HEK293 (cell line): ENCODE results near the gene SVOP.
A peak's percentile ranks its signal among the peaks of the same experiment; 100 is the strongest.

ENCODE experiments used
- CTCF ChIA-PET: fragments of 350-600 bp; formaldehyde crosslinking; extraction: SDS; loops from one replicate; lab custom pipeline; 2021; ENCODE audit warnings: antibody characterized with exemption; lab: Yijun Ruan, JAX
- POLR2A ChIA-PET: fragments of 300-600 bp; formaldehyde crosslinking; extraction: SDS; loops from one replicate; lab custom pipeline; 2020; ENCODE audit warnings: antibody characterized with exemption, inconsistent platforms; lab: Yijun Ruan, JAX
- H3K27ac ChIP-seq: fragments of 200-500 bp; sonication (Bioruptor generic); 2 replicates; pipeline ENCODE4 v1.5.1; 2014; ENCODE audit warnings: low read depth, low read length, control low read depth, inconsistent platforms; ENCODE audit errors: extremely low read depth
- H3K36me3 ChIP-seq, 2 experiments: fragments of 200-500 bp in 1 of 2; sonication (Bioruptor generic) in 1 of 2; 1 replicate in 1 of 2; 2 replicates in 1 of 2; pipeline ENCODE4 v1.5.1; 2014 to 2017; ENCODE audit warnings: inconsistent platforms in 2 of 2, low read length in 2 of 2; ENCODE audit not compliant: control insufficient read depth in 2 of 2, insufficient read depth in 1 of 2
- H3K4me1 ChIP-seq: fragments of 200-500 bp; sonication (Bioruptor generic); 2 replicates; pipeline ENCODE4 v1.5.1; 2014; ENCODE audit warnings: mild to moderate bottlenecking, low read length, inconsistent platforms; ENCODE audit not compliant: control insufficient read depth, insufficient read depth
- H3K4me3 ChIP-seq: 2 replicates; pipeline ENCODE4 v1.5.1; 2011; ENCODE audit warnings: low read depth, mild to moderate bottlenecking, control low read depth, low read length, moderate library complexity
- H3K9me3 ChIP-seq: fragments of 200-500 bp; sonication (Bioruptor generic); 2 replicates; pipeline ENCODE4 v1.5.1; 2014; ENCODE audit warnings: low read depth, low read length, inconsistent platforms; ENCODE audit not compliant: control insufficient read depth, insufficient read depth
- EGR2 ChIP-seq: fragments of 450-650 bp; formaldehyde crosslinking; IDR thresholded peaks from 2 replicates; pipeline ENCODE4 v1.5.1; 2016; ENCODE audit warnings: low read depth, missing biosample characterization, missing genetic modification characterization
- GLIS1 ChIP-seq: fragments of 450-650 bp; formaldehyde crosslinking; IDR thresholded peaks from 2 replicates; pipeline ENCODE4 v1.5.1; 2016; ENCODE audit warnings: missing biosample characterization, missing genetic modification characterization
- KLF1 ChIP-seq: fragments of 450-650 bp; formaldehyde crosslinking; IDR thresholded peaks from 2 replicates; pipeline ENCODE4 v1.5.1; 2016; ENCODE audit warnings: missing biosample characterization, missing genetic modification characterization
- PRDM2 ChIP-seq: fragments of 450-650 bp; formaldehyde crosslinking; IDR thresholded peaks from 2 replicates; pipeline ENCODE4 v1.5.1; 2016; ENCODE audit warnings: missing biosample characterization, missing genetic modification characterization, borderline replicate concordance
- RBAK ChIP-seq: fragments of 450-650 bp; formaldehyde crosslinking; IDR thresholded peaks from 2 replicates; pipeline ENCODE4 v1.5.1; 2016; ENCODE audit warnings: missing biosample characterization, missing genetic modification characterization
- SCRT2 ChIP-seq: fragments of 450-650 bp; formaldehyde crosslinking; IDR thresholded peaks from 2 replicates; pipeline ENCODE4 v1.5.1; 2016; ENCODE audit warnings: missing biosample characterization, missing genetic modification characterization
- ZNF138 ChIP-seq: fragments of 450-650 bp; formaldehyde crosslinking; IDR thresholded peaks from 2 replicates; pipeline ENCODE4 v1.5.1; 2016; ENCODE audit warnings: missing biosample characterization, missing genetic modification characterization, borderline replicate concordance
- ZNF2 ChIP-seq: fragments of 450-650 bp; formaldehyde crosslinking; IDR thresholded peaks from 2 replicates; pipeline ENCODE4 v1.5.1; 2016; ENCODE audit warnings: missing biosample characterization, missing genetic modification characterization
- ZNF274 ChIP-seq, 2 experiments: fragments of 200-500 bp in 1 of 2; fragments of 450-650 bp in 1 of 2; sonication (Bioruptor generic) in 1 of 2; formaldehyde crosslinking in 1 of 2; IDR thresholded peaks; 2 replicates each; pipeline versions ENCODE4 v1.5.1 to v1.6.1; 2014 to 2016; ENCODE audit warnings: borderline replicate concordance in 1 of 2, inconsistent platforms in 1 of 2, low read length in 1 of 2, missing biosample characterization in 1 of 2, missing genetic modification characterization in 1 of 2
- ZNF362 ChIP-seq: fragments of 450-650 bp; formaldehyde crosslinking; IDR thresholded peaks from 2 replicates; pipeline ENCODE4 v1.5.1; 2016; ENCODE audit warnings: missing biosample characterization, missing genetic modification characterization
- ZNF423 ChIP-seq: fragments of 450-650 bp; formaldehyde crosslinking; IDR thresholded peaks from 2 replicates; pipeline ENCODE4 v1.5.1; 2016; ENCODE audit warnings: missing biosample characterization, missing genetic modification characterization
- ZNF473 ChIP-seq: fragments of 450-650 bp; formaldehyde crosslinking; IDR thresholded peaks from 2 replicates; pipeline ENCODE4 v1.5.1; 2017; ENCODE audit warnings: missing biosample characterization, missing genetic modification characterization
- ZNF777 ChIP-seq: fragments of 450-650 bp; formaldehyde crosslinking; IDR thresholded peaks from 2 replicates; pipeline ENCODE4 v1.5.1; 2017; ENCODE audit warnings: missing biosample characterization, missing genetic modification characterization, borderline replicate concordance
- ZSCAN30 ChIP-seq: fragments of 450-650 bp; IDR thresholded peaks from 2 replicates; pipeline ENCODE4 v1.5.1; 2018; ENCODE audit warnings: missing biosample characterization, mild to moderate bottlenecking, missing genetic modification characterization, moderate library complexity
- TF ChIP-seq, protein P1 (sequence below): fragments of 450-650 bp; formaldehyde crosslinking; IDR thresholded peaks from 2 replicates; pipeline ENCODE4 v1.5.1; 2017; ENCODE audit warnings: missing biosample characterization, missing genetic modification characterization

Gene SVOP

DNA sequence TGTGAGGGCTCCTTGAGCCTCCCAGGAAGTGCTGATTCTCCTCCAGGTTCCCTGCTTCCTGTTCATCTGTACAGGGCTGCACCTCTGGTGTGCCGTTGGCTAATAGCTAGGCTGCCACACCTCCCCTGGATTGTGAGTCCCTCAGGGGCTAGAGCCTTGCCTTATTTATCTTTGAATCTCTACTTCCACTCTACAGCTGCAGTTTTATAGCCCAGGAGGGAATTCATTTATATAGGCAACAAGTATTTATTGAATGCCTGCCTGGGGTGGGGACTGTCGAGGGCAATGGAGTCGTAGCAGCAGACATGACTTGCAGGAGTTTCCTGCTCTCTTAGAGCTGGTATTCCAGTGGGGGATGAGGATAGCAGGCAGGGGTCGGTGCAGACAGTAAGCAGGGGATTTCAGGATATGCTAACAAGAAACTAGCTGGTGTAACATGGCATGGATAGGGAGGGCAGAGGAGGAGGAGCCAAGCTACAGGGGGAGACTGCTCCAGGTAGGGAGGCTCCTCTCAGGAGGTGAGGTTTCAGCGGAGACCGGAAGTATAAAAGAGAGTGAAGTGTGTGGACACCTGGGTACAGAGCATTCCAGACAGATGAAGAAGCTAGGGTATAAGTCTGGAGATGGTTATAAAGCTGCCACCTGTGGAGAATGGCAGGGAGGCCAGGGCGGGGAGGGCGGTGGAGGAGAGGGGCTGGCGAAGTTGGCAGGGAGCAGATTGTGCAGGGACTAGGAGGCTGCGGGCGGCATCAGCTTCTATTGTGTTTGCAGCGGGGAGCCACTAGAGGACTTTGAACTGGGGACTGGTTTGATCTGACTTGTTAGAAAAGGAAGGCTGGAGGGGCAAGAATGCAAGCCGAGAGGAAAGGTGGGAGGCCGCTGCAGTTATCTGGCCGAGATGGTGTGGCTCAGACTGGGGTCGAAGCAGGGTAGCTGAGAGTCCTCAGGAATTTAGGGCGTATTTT lies 48.7 kb upstream of the SVOP start (continued):
- TF ChIP-seq ZNF423 (tag by site-specific recombination) = peak; percentile 93
- no peak for TF ChIP-seq PRDM2 (tag by site-specific recombination)
- no peak for TF ChIP-seq ZNF274 (IDR thresholded peaks at IDR 0.05; ENCODE audit: low read length)
- no peak for TF ChIP-seq ZNF274 (tag by site-specific recombination; IDR thresholded peaks at IDR 0.05; ENCODE audit: borderline replicate concordance)
- TF ChIP-seq SCRT2 (tag by site-specific recombination) = peak; percentile 60; the same call in 1 of the 2 replicates
- peak; percentile 97 for TF ChIP-seq KLF1 (tag by site-specific recombination)

- TF ChIP-seq, protein P1, sequence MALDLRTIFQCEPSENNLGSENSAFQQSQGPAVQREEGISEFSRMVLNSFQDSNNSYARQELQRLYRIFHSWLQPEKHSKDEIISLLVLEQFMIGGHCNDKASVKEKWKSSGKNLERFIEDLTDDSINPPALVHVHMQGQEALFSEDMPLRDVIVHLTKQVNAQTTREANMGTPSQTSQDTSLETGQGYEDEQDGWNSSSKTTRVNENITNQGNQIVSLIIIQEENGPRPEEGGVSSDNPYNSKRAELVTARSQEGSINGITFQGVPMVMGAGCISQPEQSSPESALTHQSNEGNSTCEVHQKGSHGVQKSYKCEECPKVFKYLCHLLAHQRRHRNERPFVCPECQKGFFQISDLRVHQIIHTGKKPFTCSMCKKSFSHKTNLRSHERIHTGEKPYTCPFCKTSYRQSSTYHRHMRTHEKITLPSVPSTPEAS = no peak
- TF ChIP-seq EGR2 (tag by site-specific recombination) = no peak
- no peak for TF ChIP-seq ZNF138 (tag by site-specific recombination)
- TF ChIP-seq ZNF362 (tag by site-specific recombination) = no peak
- no peak for TF ChIP-seq ZNF473 (tag by site-specific recombination)
- TF ChIP-seq SCRT2 (tag by site-specific recombination) = no peak
- no peak for TF ChIP-seq ZSCAN30 (tag by site-specific recombination)
- TF ChIP-seq GLIS1 (tag by site-specific recombination) = no peak
- TF ChIP-seq ZNF777 (tag by site-specific recombination) = no peak
- TF ChIP-seq RBAK (tag by site-specific recombination) = no peak
- TF ChIP-seq ZNF2 (tag by site-specific recombination) = no peak
- H3K9me3 ChIP-seq = no peaks in the 10 kb centered on the region
- ChIA-PET CTCF (no interaction called here), POLR2A (no interaction called here)
- H3K27ac ChIP-seq = no peak overlapping the region
- no peak overlapping the region for H3K4me3 ChIP-seq
- H3K36me3 ChIP-seq = peaks cover 6 to 47% of the 10 kb centered on the region in 2 experiments; a peak in 2 of 3 replicates
- H3K4me1 ChIP-seq = no peaks in the 10 kb centered on the region
Observed at GRCh38 chr12:109065853-109066193, 45.0 kb upstream of the SVOP start.
